Neural cell (in vitro differentiated cells): ENCODE measurements around the gene RGL4.

Experiments
- EP300 ChIP-seq: fragments of 450-650 bp; conservative IDR thresholded peaks from 2 replicates; pipeline ENCODE4 v1.6.1; 2014; ENCODE audit warnings: antibody characterized with exemption, mild to moderate bottlenecking, moderate library complexity; ENCODE audit not compliant: poor library complexity, severe bottlenecking
- EZH2 ChIP-seq: fragments of 200-600, 300-800 bp; shearing (Covaris generic), sonication (generic); IDR thresholded peaks from 2 replicates; pipeline ENCODE4 v1.6.1; 2014; ENCODE audit warnings: antibody characterized with exemption, low read length, borderline replicate concordance, mild to moderate bottlenecking; ENCODE audit not compliant: insufficient read depth, poor library complexity, severe bottlenecking
- POLR2AphosphoS5 ChIP-seq: IDR thresholded peaks from 2 replicates; pipeline ENCODE4 v1.6.1; 2012
- SMC3 ChIP-seq: fragments of 450-650 bp; conservative IDR thresholded peaks from 2 replicates; pipeline ENCODE4 v1.6.1; 2014; ENCODE audit warnings: antibody characterized with exemption, mild to moderate bottlenecking, moderate library complexity; ENCODE audit not compliant: poor library complexity
- TF ChIP-seq, protein P1 (sequence below): fragments of 450-650 bp; IDR thresholded peaks from 2 replicates; pipeline ENCODE4 v1.5.1; 2014; ENCODE audit warnings: antibody characterized with exemption, mild to moderate bottlenecking, moderate library complexity; ENCODE audit not compliant: poor library complexity, severe bottlenecking
- TF ChIP-seq, protein P2 (sequence below): IDR thresholded peaks from 2 replicates; pipeline ENCODE4 v1.6.1; 2012; ENCODE audit warnings: borderline replicate concordance

DNA sequence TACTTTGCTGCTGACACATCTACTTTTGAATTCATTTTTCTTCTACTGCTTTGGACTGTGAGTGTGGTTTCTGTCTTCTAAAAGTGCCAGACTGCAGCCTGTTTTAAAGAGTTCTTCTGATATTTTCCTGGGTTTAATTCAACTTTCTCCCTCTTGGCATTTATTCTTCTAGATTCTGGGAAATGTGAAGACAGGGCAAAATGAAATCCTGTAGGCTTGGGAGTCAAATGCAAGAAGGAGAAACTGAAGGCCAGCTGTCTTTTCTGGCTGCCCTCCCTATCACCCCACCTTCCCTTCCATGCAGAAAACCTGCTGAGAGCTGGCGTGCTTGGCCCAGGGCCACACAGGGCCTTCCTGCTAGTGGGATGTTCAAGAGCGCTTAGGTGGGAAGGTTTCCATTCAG, 52.5 kb downstream of the RGL4 start:
- TF ChIP-seq EZH2: no peak
- TF ChIP-seq, protein P1, sequence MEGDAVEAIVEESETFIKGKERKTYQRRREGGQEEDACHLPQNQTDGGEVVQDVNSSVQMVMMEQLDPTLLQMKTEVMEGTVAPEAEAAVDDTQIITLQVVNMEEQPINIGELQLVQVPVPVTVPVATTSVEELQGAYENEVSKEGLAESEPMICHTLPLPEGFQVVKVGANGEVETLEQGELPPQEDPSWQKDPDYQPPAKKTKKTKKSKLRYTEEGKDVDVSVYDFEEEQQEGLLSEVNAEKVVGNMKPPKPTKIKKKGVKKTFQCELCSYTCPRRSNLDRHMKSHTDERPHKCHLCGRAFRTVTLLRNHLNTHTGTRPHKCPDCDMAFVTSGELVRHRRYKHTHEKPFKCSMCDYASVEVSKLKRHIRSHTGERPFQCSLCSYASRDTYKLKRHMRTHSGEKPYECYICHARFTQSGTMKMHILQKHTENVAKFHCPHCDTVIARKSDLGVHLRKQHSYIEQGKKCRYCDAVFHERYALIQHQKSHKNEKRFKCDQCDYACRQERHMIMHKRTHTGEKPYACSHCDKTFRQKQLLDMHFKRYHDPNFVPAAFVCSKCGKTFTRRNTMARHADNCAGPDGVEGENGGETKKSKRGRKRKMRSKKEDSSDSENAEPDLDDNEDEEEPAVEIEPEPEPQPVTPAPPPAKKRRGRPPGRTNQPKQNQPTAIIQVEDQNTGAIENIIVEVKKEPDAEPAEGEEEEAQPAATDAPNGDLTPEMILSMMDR: no peak
- TF ChIP-seq EP300: no peak
- TF ChIP-seq, protein P2, sequence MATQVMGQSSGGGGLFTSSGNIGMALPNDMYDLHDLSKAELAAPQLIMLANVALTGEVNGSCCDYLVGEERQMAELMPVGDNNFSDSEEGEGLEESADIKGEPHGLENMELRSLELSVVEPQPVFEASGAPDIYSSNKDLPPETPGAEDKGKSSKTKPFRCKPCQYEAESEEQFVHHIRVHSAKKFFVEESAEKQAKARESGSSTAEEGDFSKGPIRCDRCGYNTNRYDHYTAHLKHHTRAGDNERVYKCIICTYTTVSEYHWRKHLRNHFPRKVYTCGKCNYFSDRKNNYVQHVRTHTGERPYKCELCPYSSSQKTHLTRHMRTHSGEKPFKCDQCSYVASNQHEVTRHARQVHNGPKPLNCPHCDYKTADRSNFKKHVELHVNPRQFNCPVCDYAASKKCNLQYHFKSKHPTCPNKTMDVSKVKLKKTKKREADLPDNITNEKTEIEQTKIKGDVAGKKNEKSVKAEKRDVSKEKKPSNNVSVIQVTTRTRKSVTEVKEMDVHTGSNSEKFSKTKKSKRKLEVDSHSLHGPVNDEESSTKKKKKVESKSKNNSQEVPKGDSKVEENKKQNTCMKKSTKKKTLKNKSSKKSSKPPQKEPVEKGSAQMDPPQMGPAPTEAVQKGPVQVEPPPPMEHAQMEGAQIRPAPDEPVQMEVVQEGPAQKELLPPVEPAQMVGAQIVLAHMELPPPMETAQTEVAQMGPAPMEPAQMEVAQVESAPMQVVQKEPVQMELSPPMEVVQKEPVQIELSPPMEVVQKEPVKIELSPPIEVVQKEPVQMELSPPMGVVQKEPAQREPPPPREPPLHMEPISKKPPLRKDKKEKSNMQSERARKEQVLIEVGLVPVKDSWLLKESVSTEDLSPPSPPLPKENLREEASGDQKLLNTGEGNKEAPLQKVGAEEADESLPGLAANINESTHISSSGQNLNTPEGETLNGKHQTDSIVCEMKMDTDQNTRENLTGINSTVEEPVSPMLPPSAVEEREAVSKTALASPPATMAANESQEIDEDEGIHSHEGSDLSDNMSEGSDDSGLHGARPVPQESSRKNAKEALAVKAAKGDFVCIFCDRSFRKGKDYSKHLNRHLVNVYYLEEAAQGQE: no peak
- TF ChIP-seq POLR2AphosphoS5: no peak
- TF ChIP-seq SMC3: no peak
